Mesothelial cell of epicardium (in vitro differentiated cells): ENCODE results near the gene ZNF500. TPM values are rescaled to one million over a fixed set of nuclear protein-coding genes. Genes with fewer than 3 reads are reported as not detected.

Experiments
- DNase-seq, 2 experiments: peaks; one replicate each; pipeline ENCODE4 v3.0.0; 2021; ENCODE audit warnings: low spot score in 2 of 2; ENCODE audit not compliant: unreplicated experiment in 2 of 2
- H3K27ac Mint-ChIP-seq: 2 replicates; pipeline ENCODE4 v1.8.0; 2021; ENCODE audit warnings: mixed read lengths
- H3K27me3 Mint-ChIP-seq: 2 replicates; pipeline ENCODE4 v1.8.0; 2021; ENCODE audit warnings: low read depth, mixed read lengths
- H3K36me3 Mint-ChIP-seq: 2 replicates; pipeline ENCODE4 v1.8.0; 2021; ENCODE audit warnings: mixed read lengths
- H3K4me1 Mint-ChIP-seq: 2 replicates; pipeline ENCODE4 v1.8.0; 2021; ENCODE audit warnings: mixed read lengths
- H3K4me3 Mint-ChIP-seq: 2 replicates; pipeline ENCODE4 v1.8.0; 2021; ENCODE audit warnings: mild to moderate bottlenecking, moderate library complexity, mixed read lengths
- H3K9me3 Mint-ChIP-seq: 2 replicates; pipeline ENCODE4 v1.8.0; 2021; ENCODE audit warnings: mixed read lengths
- CTCF ChIP-seq: fragments of 200-600 bp; sonication (generic); IDR thresholded peaks from one replicate; pipeline ENCODE4 v1.5.0; 2021; ENCODE audit warnings: antibody characterized with exemption; ENCODE audit not compliant: unreplicated experiment
- total RNA-seq: library from RNA; stranded (reverse); gene quantifications from 3 replicates; pipeline ENCODE4 v1.2.1, GENCODE V29; 2021

The ZNF500 gene
- total RNA-seq: 25.3 to 29.8 TPM (median 25.4 TPM) in 3 replicates

- Mint-ChIP-seq H3K36me3 (peaks cover 2% of the 10 kb centered on the region), H3K4me3 (peak within 1 kb of the TSS; percentile 79), H3K27ac (peak within 1 kb of the TSS; percentile 97), H3K4me1 (peaks cover 15% of the 10 kb centered on the region), H3K27me3 (no peaks in the 10 kb centered on the region), H3K9me3 (no peaks in the 10 kb centered on the region)
- peak; percentile 88 to 98 for DNase-seq
- no peak for TF ChIP-seq CTCF
Measured at GRCh38 chr16:4766875-4767628, at the start of gene ZNF500. TSS of gene ZNF500 (minus strand) at chr16:4767162. CDS start at chr16:4765978, 1,184 bp downstream.

- Mint-ChIP-seq H3K9me3 (no peaks in the 10 kb centered on the region), H3K36me3 (peaks cover 36% of the 10 kb centered on the region), H3K27ac (no peak overlapping the region), H3K27me3 (no peaks in the 10 kb centered on the region), H3K4me1 (no peaks in the 10 kb centered on the region), H3K4me3 (no peak overlapping the region)
- no peak for TF ChIP-seq CTCF
- no peak for DNase-seq
Measured at GRCh38 chr16:4814542-4815173, 47.7 kb upstream of the ZNF500 start.

GRCh38 chr16:4814046-4814445 is 47.1 kb upstream of the ZNF500 start:
- TF ChIP-seq CTCF: no peak
- no peak overlapping the region for H3K27ac Mint-ChIP-seq
- H3K4me3 Mint-ChIP-seq: no peak overlapping the region
- H3K36me3 Mint-ChIP-seq: peaks cover 36% of the 10 kb centered on the region
- DNase-seq: no peak
- H3K27me3 Mint-ChIP-seq: no peaks in the 10 kb centered on the region
- no peaks in the 10 kb centered on the region for H3K4me1 Mint-ChIP-seq
- H3K9me3 Mint-ChIP-seq: no peaks in the 10 kb centered on the region

- H3K27me3 Mint-ChIP-seq: no peaks in the 10 kb centered on the region
- no peak overlapping the region for H3K27ac Mint-ChIP-seq
- H3K36me3 Mint-ChIP-seq: peaks cover 35% of the 10 kb centered on the region
- TF ChIP-seq CTCF: no peak
- no peak overlapping the region for H3K4me3 Mint-ChIP-seq
- no peaks in the 10 kb centered on the region for H3K4me1 Mint-ChIP-seq
- H3K9me3 Mint-ChIP-seq: no peaks in the 10 kb centered on the region
- DNase-seq: no peak
Measured at GRCh38 chr16:4813251-4814003, 46.5 kb upstream of the ZNF500 start.

- no peak overlapping the region for H3K27ac Mint-ChIP-seq
Measured at GRCh38 chr16:4811773-4812172, 44.8 kb upstream of the ZNF500 start.

More at GRCh38 chr16:4811773-4812172, 44.8 kb upstream of the ZNF500 start:
- Mint-ChIP-seq H3K4me1 (no peaks in the 10 kb centered on the region), H3K36me3 (peaks cover 34% of the 10 kb centered on the region), H3K9me3 (no peaks in the 10 kb centered on the region), H3K4me3 (no peak overlapping the region), H3K27me3 (no peaks in the 10 kb centered on the region)
- TF ChIP-seq CTCF: no peak
- DNase-seq: no peak
